K562 (cell line): ENCODE measurements around the gene MTLN. TPM values are rescaled to one million over a fixed set of nuclear protein-coding genes. Genes with fewer than 3 reads are reported as not detected.

Source experiments
- CREM ChIP-seq: IDR thresholded peaks from 2 replicates; pipeline ENCODE4 v1.6.1; 2014; ENCODE audit warnings: antibody characterized with exemption, low read depth
- HLTF ChIP-seq: fragments of 450-650 bp; IDR thresholded peaks from 2 replicates; pipeline ENCODE4 v1.6.1; 2016
- ILK ChIP-seq: fragments of 450-650 bp; IDR thresholded peaks from 2 replicates; pipeline ENCODE4 v1.6.1; 2016; ENCODE audit warnings: missing genetic modification characterization, low read depth, mild to moderate bottlenecking, missing compliant biosample characterization, moderate library complexity, borderline replicate concordance
- JUND ChIP-seq, 2 experiments: IDR thresholded peaks; 2 replicates in 1 of 2; 3 replicates in 1 of 2; pipeline ENCODE4 v1.6.1; 2011; ENCODE audit warnings: borderline replicate concordance in 2 of 2, low read depth in 2 of 2, low read length in 2 of 2, improper control_type of control experiment in 1 of 2, missing biosample characterization in 1 of 2, missing genetic modification characterization in 1 of 2, missing genetic modification reagents in 1 of 2
- POLR2AphosphoS5 ChIP-seq: IDR thresholded peaks from 2 replicates; pipeline ENCODE4 v1.6.1; 2011; ENCODE audit warnings: mild to moderate bottlenecking, low read depth, low read length, moderate library complexity; ENCODE audit not compliant: control insufficient read depth, insufficient read depth
- polyA plus RNA-seq, 8 experiments: library from polyadenylated mRNA; depleted of rRNA in 4 of 8; stranded (reverse) in 5 of 8; unstranded in 3 of 8; fragments of >200 nt; fragmentation: Nextera tagmentation in 2 of 8; fragmentation: Illumina TruSeq in 1 of 8; extraction: Ambion mirVana in 2 of 8; extraction: Trizol in 1 of 8; gene quantifications; 2 replicates each; pipeline versions ENCODE4 v1.2.1 to v1.2.3, GENCODE V29; 2011 to 2014; ENCODE audit warnings: inconsistent platforms in 1 of 8, missing spikeins in 1 of 8
- total RNA-seq, 7 experiments: library from RNA; depleted of rRNA in 6 of 7; stranded (reverse); fragments of >200 nt in 6 of 7; fragmentation: Illumina TruSeq in 2 of 7; extraction: Trizol in 2 of 7; gene quantifications; 2 replicates each; pipeline versions ENCODE4 v1.2.1 to v1.2.3, GENCODE V29; 2011 to 2021; ENCODE audit warnings: low replicate concordance in 1 of 7
- TF ChIP-seq, protein P1 (sequence below): fragments of 450-650 bp; IDR thresholded peaks from 2 replicates; pipeline ENCODE4 v1.6.1; 2016; ENCODE audit warnings: low read depth
- TF ChIP-seq, protein P2 (sequence below): fragments of 200-800 bp; sonication (Bioruptor generic); IDR thresholded peaks from 2 replicates; pipeline ENCODE4 v1.6.1; 2017; ENCODE audit warnings: missing genetic modification characterization, missing compliant biosample characterization
- TF ChIP-seq, protein P3 (sequence below): IDR thresholded peaks from 2 replicates; pipeline ENCODE4 v1.6.1; 2011; ENCODE audit warnings: borderline replicate concordance, low read depth, mild to moderate bottlenecking, moderate library complexity, low read length; ENCODE audit not compliant: insufficient read depth, poor library complexity, severe bottlenecking
- TF ChIP-seq, protein P4 (sequence below): fragments of 250-450 bp; sonication (Bioruptor Pico); IDR thresholded peaks from 2 replicates; pipeline ENCODE4 v1.8.0; 2022; ENCODE audit warnings: inconsistent platforms, mild to moderate bottlenecking, moderate library complexity, borderline replicate concordance

The MTLN gene
- total and polyA plus RNA-seq, 9 of the 15 experiments (the other 6 are each of a cell fraction or from before 2014, with no cell fraction given) = 7.3 to 129 (median 39.4) TPM

DNA sequence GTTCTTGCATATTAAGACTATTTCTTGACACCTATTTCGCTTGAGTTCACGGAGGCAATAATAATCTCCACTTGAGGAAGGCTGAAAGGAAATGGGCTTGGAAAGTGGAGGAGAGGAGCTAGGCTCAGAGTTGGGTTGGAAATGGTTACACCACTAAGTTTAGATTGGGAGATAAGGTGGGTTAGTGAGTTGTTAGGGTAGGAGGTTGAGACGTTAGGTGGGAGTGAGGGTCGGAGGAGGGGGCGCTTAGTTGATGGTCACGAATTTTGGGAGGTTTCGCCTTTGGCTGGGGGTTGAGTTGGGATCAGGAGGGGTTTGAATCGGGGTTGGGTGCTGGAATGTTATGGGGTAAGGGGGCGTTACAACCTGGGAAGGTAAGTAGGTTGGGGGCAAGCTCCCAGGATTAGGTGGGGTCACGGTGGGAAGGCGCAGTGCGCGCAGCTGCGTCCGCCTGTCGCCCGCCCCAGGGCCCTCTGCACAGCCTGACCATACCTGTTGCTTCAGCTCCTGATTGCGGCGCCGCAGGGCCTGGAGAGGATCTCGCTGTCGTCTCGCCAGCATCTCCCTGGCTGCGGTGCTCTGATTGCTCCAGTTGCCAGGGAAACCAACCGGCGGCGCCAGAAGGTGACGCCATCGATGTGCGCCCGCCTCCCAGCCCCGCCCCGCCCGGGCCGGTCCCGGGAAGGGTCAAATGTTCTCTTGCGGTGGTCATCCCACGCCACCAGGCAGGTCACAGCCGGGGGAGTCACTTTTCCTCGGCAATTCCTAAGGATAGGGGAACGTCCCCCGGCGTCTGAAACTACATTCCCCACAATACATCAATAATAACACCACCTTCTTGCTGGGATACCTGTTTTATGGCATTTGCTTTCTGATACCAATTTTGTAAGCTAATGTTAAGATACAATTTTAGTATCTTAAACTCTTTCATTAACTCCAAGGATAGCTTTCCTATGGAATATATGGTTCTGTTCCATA, 7.7 kb downstream of the MTLN start, which contains the start of gene NPHP1 (continued):
- TF ChIP-seq, protein P1, sequence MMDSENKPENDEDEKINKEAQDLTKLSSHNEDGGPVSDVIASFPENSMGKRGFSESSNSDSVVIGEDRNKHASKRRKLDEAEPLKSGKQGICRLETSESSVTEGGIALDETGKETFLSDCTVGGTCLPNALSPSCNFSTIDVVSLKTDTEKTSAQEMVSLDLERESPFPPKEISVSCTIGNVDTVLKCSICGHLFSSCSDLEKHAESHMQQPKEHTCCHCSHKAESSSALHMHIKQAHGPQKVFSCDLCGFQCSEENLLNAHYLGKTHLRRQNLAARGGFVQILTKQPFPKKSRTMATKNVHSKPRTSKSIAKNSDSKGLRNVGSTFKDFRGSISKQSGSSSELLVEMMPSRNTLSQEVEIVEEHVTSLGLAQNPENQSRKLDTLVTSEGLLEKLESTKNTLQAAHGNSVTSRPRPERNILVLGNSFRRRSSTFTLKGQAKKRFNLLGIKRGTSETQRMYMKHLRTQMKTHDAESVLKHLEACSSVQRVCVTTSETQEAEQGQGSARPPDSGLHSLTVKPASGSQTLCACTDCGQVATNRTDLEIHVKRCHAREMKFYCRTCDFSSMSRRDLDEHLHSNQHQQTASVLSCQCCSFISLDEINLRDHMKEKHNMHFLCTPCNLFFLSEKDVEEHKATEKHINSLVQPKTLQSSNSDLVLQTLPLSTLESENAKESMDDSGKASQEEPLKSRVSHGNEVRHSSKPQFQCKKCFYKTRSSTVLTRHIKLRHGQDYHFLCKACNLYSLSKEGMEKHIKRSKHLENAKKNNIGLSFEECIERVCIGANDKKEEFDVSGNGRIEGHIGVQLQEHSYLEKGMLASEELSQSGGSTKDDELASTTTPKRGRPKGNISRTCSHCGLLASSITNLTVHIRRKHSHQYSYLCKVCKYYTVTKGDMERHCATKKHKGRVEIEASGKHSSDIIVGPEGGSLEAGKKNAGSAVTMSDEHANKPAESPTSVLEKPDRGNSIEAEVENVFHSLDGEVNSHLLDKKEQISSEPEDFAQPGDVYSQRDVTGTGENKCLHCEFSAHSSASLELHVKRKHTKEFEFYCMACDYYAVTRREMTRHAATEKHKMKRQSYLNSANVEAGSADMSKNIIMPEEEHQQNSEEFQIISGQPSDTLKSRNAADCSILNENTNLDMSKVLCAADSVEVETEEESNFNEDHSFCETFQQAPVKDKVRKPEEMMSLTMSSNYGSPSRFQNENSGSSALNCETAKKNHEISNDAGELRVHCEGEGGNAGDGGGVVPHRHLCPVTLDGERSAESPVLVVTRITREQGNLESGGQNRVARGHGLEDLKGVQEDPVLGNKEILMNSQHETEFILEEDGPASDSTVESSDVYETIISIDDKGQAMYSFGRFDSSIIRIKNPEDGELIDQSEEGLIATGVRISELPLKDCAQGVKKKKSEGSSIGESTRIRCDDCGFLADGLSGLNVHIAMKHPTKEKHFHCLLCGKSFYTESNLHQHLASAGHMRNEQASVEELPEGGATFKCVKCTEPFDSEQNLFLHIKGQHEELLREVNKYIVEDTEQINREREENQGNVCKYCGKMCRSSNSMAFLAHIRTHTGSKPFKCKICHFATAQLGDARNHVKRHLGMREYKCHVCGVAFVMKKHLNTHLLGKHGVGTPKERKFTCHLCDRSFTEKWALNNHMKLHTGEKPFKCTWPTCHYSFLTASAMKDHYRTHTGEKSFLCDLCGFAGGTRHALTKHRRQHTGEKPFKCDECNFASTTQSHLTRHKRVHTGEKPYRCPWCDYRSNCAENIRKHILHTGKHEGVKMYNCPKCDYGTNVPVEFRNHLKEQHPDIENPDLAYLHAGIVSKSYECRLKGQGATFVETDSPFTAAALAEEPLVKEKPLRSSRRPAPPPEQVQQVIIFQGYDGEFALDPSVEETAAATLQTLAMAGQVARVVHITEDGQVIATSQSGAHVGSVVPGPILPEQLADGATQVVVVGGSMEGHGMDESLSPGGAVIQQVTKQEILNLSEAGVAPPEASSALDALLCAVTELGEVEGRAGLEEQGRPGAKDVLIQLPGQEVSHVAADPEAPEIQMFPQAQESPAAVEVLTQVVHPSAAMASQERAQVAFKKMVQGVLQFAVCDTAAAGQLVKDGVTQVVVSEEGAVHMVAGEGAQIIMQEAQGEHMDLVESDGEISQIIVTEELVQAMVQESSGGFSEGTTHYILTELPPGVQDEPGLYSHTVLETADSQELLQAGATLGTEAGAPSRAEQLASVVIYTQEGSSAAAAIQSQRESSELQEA = peak; percentile 88
- TF ChIP-seq, protein P2, sequence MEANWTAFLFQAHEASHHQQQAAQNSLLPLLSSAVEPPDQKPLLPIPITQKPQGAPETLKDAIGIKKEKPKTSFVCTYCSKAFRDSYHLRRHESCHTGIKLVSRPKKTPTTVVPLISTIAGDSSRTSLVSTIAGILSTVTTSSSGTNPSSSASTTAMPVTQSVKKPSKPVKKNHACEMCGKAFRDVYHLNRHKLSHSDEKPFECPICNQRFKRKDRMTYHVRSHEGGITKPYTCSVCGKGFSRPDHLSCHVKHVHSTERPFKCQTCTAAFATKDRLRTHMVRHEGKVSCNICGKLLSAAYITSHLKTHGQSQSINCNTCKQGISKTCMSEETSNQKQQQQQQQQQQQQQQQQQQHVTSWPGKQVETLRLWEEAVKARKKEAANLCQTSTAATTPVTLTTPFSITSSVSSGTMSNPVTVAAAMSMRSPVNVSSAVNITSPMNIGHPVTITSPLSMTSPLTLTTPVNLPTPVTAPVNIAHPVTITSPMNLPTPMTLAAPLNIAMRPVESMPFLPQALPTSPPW = peak; percentile 72
- TF ChIP-seq CREM = peak; percentile 99
- TF ChIP-seq JUND (IDR thresholded peaks at IDR 0.05; ENCODE audit: borderline replicate concordance, low read depth, low read length) = peak; percentile 54; the same call in 1 of the 2 replicates
- TF ChIP-seq JUND (tag; IDR thresholded peaks at IDR 0.05; ENCODE audit: borderline replicate concordance, low read depth, low read length) = no peak; the same call in 2 of the 3 replicates
- TF ChIP-seq, protein P3, sequence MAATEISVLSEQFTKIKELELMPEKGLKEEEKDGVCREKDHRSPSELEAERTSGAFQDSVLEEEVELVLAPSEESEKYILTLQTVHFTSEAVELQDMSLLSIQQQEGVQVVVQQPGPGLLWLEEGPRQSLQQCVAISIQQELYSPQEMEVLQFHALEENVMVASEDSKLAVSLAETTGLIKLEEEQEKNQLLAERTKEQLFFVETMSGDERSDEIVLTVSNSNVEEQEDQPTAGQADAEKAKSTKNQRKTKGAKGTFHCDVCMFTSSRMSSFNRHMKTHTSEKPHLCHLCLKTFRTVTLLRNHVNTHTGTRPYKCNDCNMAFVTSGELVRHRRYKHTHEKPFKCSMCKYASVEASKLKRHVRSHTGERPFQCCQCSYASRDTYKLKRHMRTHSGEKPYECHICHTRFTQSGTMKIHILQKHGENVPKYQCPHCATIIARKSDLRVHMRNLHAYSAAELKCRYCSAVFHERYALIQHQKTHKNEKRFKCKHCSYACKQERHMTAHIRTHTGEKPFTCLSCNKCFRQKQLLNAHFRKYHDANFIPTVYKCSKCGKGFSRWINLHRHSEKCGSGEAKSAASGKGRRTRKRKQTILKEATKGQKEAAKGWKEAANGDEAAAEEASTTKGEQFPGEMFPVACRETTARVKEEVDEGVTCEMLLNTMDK = no peak
- TF ChIP-seq HLTF = no peak
- TF ChIP-seq, protein P4, sequence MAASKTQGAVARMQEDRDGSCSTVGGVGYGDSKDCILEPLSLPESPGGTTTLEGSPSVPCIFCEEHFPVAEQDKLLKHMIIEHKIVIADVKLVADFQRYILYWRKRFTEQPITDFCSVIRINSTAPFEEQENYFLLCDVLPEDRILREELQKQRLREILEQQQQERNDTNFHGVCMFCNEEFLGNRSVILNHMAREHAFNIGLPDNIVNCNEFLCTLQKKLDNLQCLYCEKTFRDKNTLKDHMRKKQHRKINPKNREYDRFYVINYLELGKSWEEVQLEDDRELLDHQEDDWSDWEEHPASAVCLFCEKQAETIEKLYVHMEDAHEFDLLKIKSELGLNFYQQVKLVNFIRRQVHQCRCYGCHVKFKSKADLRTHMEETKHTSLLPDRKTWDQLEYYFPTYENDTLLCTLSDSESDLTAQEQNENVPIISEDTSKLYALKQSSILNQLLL (CRISPR knock-in tag) = no peak
- no peak for TF ChIP-seq ILK (tag)
- peak; percentile 74 for TF ChIP-seq POLR2AphosphoS5
